ENCODE data around the gene MDK.

- TF ChIP-seq CTCF (IDR thresholded peaks at IDR 0.05), result no peak
- TF ChIP-seq TCF7L2 (IDR thresholded peaks at IDR 0.05; ENCODE audit: low read depth, low read length), result no peak
Observed at GRCh38 chr11:46393231-46393616, 11.8 kb downstream of the MDK start.

Measured in Panc1 (cell line).